Gastrocnemius medialis (tissue), 4 donors: ENCODE data around the gene PRL.

ENCODE experiments used
- CTCF ChIP-seq, 5 experiments: fragments of 450-650 bp in 3 of 5; fragments of 200-600 bp in 2 of 5; sonication (generic) in 2 of 5; IDR thresholded peaks in 4 of 5; conservative IDR thresholded peaks in 1 of 5; 1 replicate in 4 of 5; 2 replicates in 1 of 5; pipeline ENCODE4 v1.5.1; 2016 to 2019; ENCODE audit warnings: antibody characterized with exemption in 5 of 5, mild to moderate bottlenecking in 3 of 5, moderate library complexity in 3 of 5
- POLR2A ChIP-seq, 2 donors: fragments of 450-650 bp; IDR thresholded peaks; one replicate each; pipeline ENCODE4 v1.6.1; 2017; ENCODE audit warnings: antibody characterized with exemption in 2 of 2, mild to moderate bottlenecking in 2 of 2, moderate library complexity in 2 of 2

- TF ChIP-seq CTCF (IDR thresholded peaks at IDR 0.05 in 4 of 5, conservative IDR thresholded peaks at IDR 0.05 in 1 of 5) (no peak), POLR2A (IDR thresholded peaks at IDR 0.05) (no peak)
These were observed 12.1 kb upstream of the PRL start for GRCh38 chr6:22308939-22309338.
